GM21367 (cell line): ENCODE results near the gene ENOX2.
"Not testable (repeated sequence)": the region's sequence is repeated elsewhere in the genome, so short reads cannot be mapped to it uniquely, and the experiment has no call there.

Experiments used
- ATAC-seq: cut with Tn5 transposase; IDR thresholded peaks from one replicate; pipeline ENCODE4 v1.9.1; 2021; ENCODE audit not compliant: unreplicated experiment

ENOX2 gene

GRCh38 chrX:130902783-130903613 is at the start of gene ENOX2:
ENOX2 (minus strand) TSS chrX:130903209; CDS start chrX:130703216, 199,993 bp downstream.
- peak; percentile 97 for ATAC-seq

GRCh38 chrX:130952266-130953043 is 49.4 kb upstream of the ENOX2 start:
- peak; percentile 73 for ATAC-seq

- ATAC-seq, result no peak
Measured at GRCh38 chrX:130944230-130944629, 41.2 kb upstream of the ENOX2 start.

- no peak for ATAC-seq
Measured at GRCh38 chrX:130937101-130937500, 34.1 kb upstream of the ENOX2 start.

- ATAC-seq, result no peak
Measured at GRCh38 chrX:130933358-130933757, 30.3 kb upstream of the ENOX2 start.

- ATAC-seq, result not testable (repeated sequence)
Measured at GRCh38 chrX:130920405-130920804, 17.4 kb upstream of the ENOX2 start.

- ATAC-seq, result not testable (repeated sequence)
Measured at GRCh38 chrX:130919676-130920075, 16.7 kb upstream of the ENOX2 start.

GRCh38 chrX:130918498-130918897 is 15.5 kb upstream of the ENOX2 start:
- not testable (repeated sequence) for ATAC-seq

GRCh38 chrX:130916636-130917422 is 13.8 kb upstream of the ENOX2 start:
- no peak for ATAC-seq

- ATAC-seq, result no peak
Measured at GRCh38 chrX:130915302-130915701, 12.3 kb upstream of the ENOX2 start.

- ATAC-seq, result no peak
Measured at GRCh38 chrX:130909469-130910136, 6.6 kb upstream of the ENOX2 start.

- ATAC-seq, result no peak
Measured at GRCh38 chrX:130906776-130907175, 3.8 kb upstream of the ENOX2 start.

GRCh38 chrX:130902446-130902782 is 595 bp downstream of the ENOX2 start:
- ATAC-seq, result no peak

- ATAC-seq, result no peak
Measured at GRCh38 chrX:130896802-130897501, 6.1 kb downstream of the ENOX2 start.

GRCh38 chrX:130896026-130896425 is 7.0 kb downstream of the ENOX2 start:
- no peak for ATAC-seq

GRCh38 chrX:130895299-130895698 is 7.7 kb downstream of the ENOX2 start:
- no peak for ATAC-seq

GRCh38 chrX:130893356-130894085 is 9.5 kb downstream of the ENOX2 start:
- no peak for ATAC-seq

- ATAC-seq, result no peak
Measured at GRCh38 chrX:130887376-130887775, 15.6 kb downstream of the ENOX2 start.

- ATAC-seq, result no peak
Measured at GRCh38 chrX:130885996-130886395, 17.0 kb downstream of the ENOX2 start.

GRCh38 chrX:130885508-130885907 is 17.5 kb downstream of the ENOX2 start:
- no peak for ATAC-seq
